MCF 10A (cell line): ENCODE data around the gene OSBPL7. TPM values are rescaled to one million over a fixed set of nuclear protein-coding genes. Genes with fewer than 3 reads are reported as not detected.

ENCODE experiments used
- BruUV-seq: library from RNA; stranded (reverse); fragments of 400-500 nt; replicated peaks from 2 replicates; lab custom pipeline; 2021; lab: Mats Ljungman, UMichigan
- CTCF ChIA-PET: fragments of 300-600 bp; sonication (Branson Sonifier 250); formaldehyde crosslinking; extraction: SDS; loops from one replicate; lab custom pipeline; 2021; ENCODE audit warnings: antibody characterized with exemption, inconsistent platforms; lab: Yijun Ruan, JAX
- POLR2A ChIA-PET: fragments of 300-600, 350-650 bp; sonication (Branson Sonifier 250); formaldehyde crosslinking; extraction: SDS; loops from one replicate; lab custom pipeline; 2020; ENCODE audit warnings: antibody characterized with exemption, inconsistent platforms; lab: Yijun Ruan, JAX
- DNase-seq: peaks from one replicate; pipeline ENCODE4 v3.0.0-alpha.2; 2018; ENCODE audit not compliant: unreplicated experiment
- H3K27ac Mint-ChIP-seq: one replicate; pipeline ENCODE4 v1.8.0; 2022; ENCODE audit warnings: mild to moderate bottlenecking, low read depth, mixed read lengths; ENCODE audit not compliant: unreplicated experiment
- H3K27me3 Mint-ChIP-seq: one replicate; pipeline ENCODE4 v1.8.0; 2022; ENCODE audit warnings: mixed read lengths; ENCODE audit not compliant: insufficient read depth, unreplicated experiment
- H3K36me3 Mint-ChIP-seq: one replicate; pipeline ENCODE4 v1.8.0; 2022; ENCODE audit warnings: mild to moderate bottlenecking, moderate library complexity, mixed read lengths; ENCODE audit not compliant: insufficient read depth, unreplicated experiment
- H3K4me1 Mint-ChIP-seq: one replicate; pipeline ENCODE4 v1.8.0; 2022; ENCODE audit warnings: mixed read lengths; ENCODE audit not compliant: insufficient read depth, unreplicated experiment
- H3K4me3 Mint-ChIP-seq: one replicate; pipeline ENCODE4 v1.8.0; 2022; ENCODE audit warnings: mild to moderate bottlenecking, moderate library complexity, mixed read lengths; ENCODE audit not compliant: unreplicated experiment
- H3K9me3 Mint-ChIP-seq: one replicate; pipeline ENCODE4 v1.8.0; 2022; ENCODE audit warnings: mixed read lengths; ENCODE audit not compliant: unreplicated experiment
- CTCF ChIP-seq: fragments of 200-600 bp; IDR thresholded peaks from one replicate; pipeline ENCODE4 v1.8.0; 2022; ENCODE audit warnings: antibody characterized with exemption, mild to moderate bottlenecking; ENCODE audit not compliant: unreplicated experiment
- intact Hi-C: fragments of 100-400 bp; cut with micrococcal nuclease; formaldehyde crosslinking; loops from 2 replicates; pipeline ENCODE4 v1.14.1; 2022
- total RNA-seq: library from RNA; stranded (reverse); gene quantifications from 2 replicates; pipeline ENCODE4 v1.2.3, GENCODE V29; 2022

Gene OSBPL7
- total RNA-seq, 1 experiment from 2014 or later = 4.7 TPM

- POLR2A ChIA-PET = no interaction called here
- H3K9me3 Mint-ChIP-seq = no peaks in the 10 kb centered on the region
- CTCF ChIA-PET = no interaction called here
- no peaks in the 10 kb centered on the region for H3K27me3 Mint-ChIP-seq
- intact Hi-C loops = no loop called here
- TF ChIP-seq CTCF = no peak
- BruUV-seq = no TSS peak
- no peak for DNase-seq
- no peak overlapping the region for H3K4me3 Mint-ChIP-seq
- H3K27ac Mint-ChIP-seq = no peak overlapping the region
- H3K36me3 Mint-ChIP-seq = peaks cover 9% of the 10 kb centered on the region
- peaks cover 23% of the 10 kb centered on the region for H3K4me1 Mint-ChIP-seq
Observed at GRCh38 chr17:47813077-47813476, 8.5 kb downstream of the OSBPL7 start.

- no TSS peak for BruUV-seq
Observed at GRCh38 chr17:47812146-47812920, 9.3 kb downstream of the OSBPL7 start.

GRCh38 chr17:47811709-47812108 is 9.9 kb downstream of the OSBPL7 start:
- no TSS peak for BruUV-seq
- ChIA-PET POLR2A (interaction anchor here (0.5 to 1.1 kb wide), 2 partner anchors 19 to 159 kb away, joined by 3 read pairs; partner anchors contain the start of genes LRRC46 and MRPL10), CTCF (no interaction called here)
- Mint-ChIP-seq H3K27me3 (no peaks in the 10 kb centered on the region), H3K9me3 (no peaks in the 10 kb centered on the region), H3K27ac (peak overlapping the region; percentile 16), H3K4me1 (peaks cover 23% of the 10 kb centered on the region), H3K36me3 (peaks cover 9% of the 10 kb centered on the region), H3K4me3 (no peak overlapping the region)
- intact Hi-C loops = no loop called here
- DNase-seq = no peak
- TF ChIP-seq CTCF = no peak

More at GRCh38 chr17:47812146-47812920, 9.3 kb downstream of the OSBPL7 start:
- no peak for DNase-seq
- intact Hi-C loops = no loop called here
- H3K27ac Mint-ChIP-seq = no peak overlapping the region
- no peaks in the 10 kb centered on the region for H3K27me3 Mint-ChIP-seq
- no peak overlapping the region for H3K4me3 Mint-ChIP-seq
- ChIA-PET POLR2A (interaction anchor here (1.1 kb wide), 1 partner anchor 19 kb away, joined by 3 read pairs; the partner anchor contains the start of genes LRRC46 and MRPL10), CTCF (no interaction called here)
- H3K9me3 Mint-ChIP-seq = no peaks in the 10 kb centered on the region
- peaks cover 9% of the 10 kb centered on the region for H3K36me3 Mint-ChIP-seq
- H3K4me1 Mint-ChIP-seq = peaks cover 23% of the 10 kb centered on the region
- no peak for TF ChIP-seq CTCF

- Mint-ChIP-seq H3K4me3 (no peak overlapping the region), H3K27ac (peak overlapping the region; percentile 68), H3K27me3 (no peaks in the 10 kb centered on the region), H3K4me1 (peaks cover 23% of the 10 kb centered on the region), H3K36me3 (peaks cover 9% of the 10 kb centered on the region), H3K9me3 (no peaks in the 10 kb centered on the region)
- no peak for DNase-seq
- BruUV-seq = no TSS peak
- ChIA-PET CTCF (interaction anchor here (0.7 to 1.2 kb wide), 2 partner anchors 20 to 127 kb away, joined by 4 read pairs; partner anchors contain the start of genes LRRC46 and MRPL10), POLR2A (interaction anchor here (0.5 to 1.3 kb wide), 3 partner anchors 20 to 158 kb away, joined by 3 read pairs; partner anchors contain the start of genes LRRC46 and MRPL10)
- TF ChIP-seq CTCF = no peak
- intact Hi-C loops = no loop called here
Observed at GRCh38 chr17:47810901-47811635, 10.5 kb downstream of the OSBPL7 start.
